Right lobe of liver (tissue), 6 donors: ENCODE results near the gene DTNB. TPM values are rescaled to one million over a fixed set of nuclear protein-coding genes. Genes with fewer than 3 reads are reported as not detected.
"Not testable (repeated sequence)": the region's sequence is repeated elsewhere in the genome, so short reads cannot be mapped to it uniquely, and the experiment has no call there.

Experiments used
- ATAC-seq, 4 donors: fragments of 200-7000 bp; cut with Tn5 transposase; one replicate each; pipeline ENCODE4 v1.9.1; 2020; ENCODE audit warnings: mild to moderate bottlenecking in 4 of 4, moderate library complexity in 4 of 4
- DNase-seq, 3 donors: peaks; one replicate each; pipeline ENCODE4 v3.0.0-alpha.2; 2020
- H3K27ac ChIP-seq, 3 donors: fragments of 200-600 bp; one replicate each; pipeline ENCODE4 v1.8.0; 2022
- H3K27me3 ChIP-seq, 2 donors: fragments of 200-600 bp; one replicate each; pipeline ENCODE4 v1.8.0; 2022
- H3K36me3 ChIP-seq, 4 donors: fragments of 200-600 bp; sonication (generic) in 1 of 4; one replicate each; pipeline versions ENCODE4 v1.5.1 to v1.8.0; 2017 to 2022; ENCODE audit warnings: control low read depth in 1 of 4
- H3K4me1 ChIP-seq, 4 donors: fragments of 200-600 bp; sonication (generic) in 1 of 4; one replicate each; pipeline versions ENCODE4 v1.5.1 to v1.8.0; 2017 to 2022; ENCODE audit warnings: control low read depth in 1 of 4
- H3K4me3 ChIP-seq, 3 donors: fragments of 200-600 bp; one replicate each; pipeline ENCODE4 v1.8.0; 2022
- H3K9me3 ChIP-seq, 4 donors: fragments of 200-600 bp; sonication (generic) in 1 of 4; one replicate each; pipeline versions ENCODE4 v1.5.1 to v1.8.0; 2017 to 2022; ENCODE audit warnings: control low read depth in 1 of 4
- POLR2A ChIP-seq: fragments of 450-650 bp; IDR thresholded peaks from one replicate; pipeline ENCODE4 v1.6.1; 2017; ENCODE audit warnings: antibody characterized with exemption, mild to moderate bottlenecking
- WGBS: methylation state at CpG from one replicate; pipeline ENCODE4 v1.1.6; 2018; ENCODE audit warnings: low coverage, low lambda C conversion rate; ENCODE audit not compliant: insufficient coverage; ENCODE audit errors: missing lambda C conversion rate; 5-methylcytosine and 5-hydroxymethylcytosine counted together
- intact Hi-C, 2 donors: fragments of 100-400 bp; cut with DNase I; formaldehyde crosslinking; loops; one replicate each; pipeline versions ENCODE4 v1.11.2 to v1.14.1; 2022
- total RNA-seq, 6 experiments: library from RNA; depleted of rRNA in 2 of 6; stranded (reverse); fragments of >200 nt in 2 of 6; fragmentation: NEBNext Ultra II Directional in 3 of 6; extraction: Animal tissue kit (Norgen Biotek cat#: 25700) in 3 of 6; gene quantifications; one replicate each; pipeline versions ENCODE4 v1.1.0 to v1.2.4, GENCODE V29; 2016 to 2023
- TF ChIP-seq, protein P1 (sequence below), 4 donors: fragments of 200-600 bp in 3 of 4; fragments of 450-650 bp in 1 of 4; IDR thresholded peaks; one replicate each; pipeline versions ENCODE4 v1.5.1 to v1.8.0; 2016 to 2022; ENCODE audit warnings: antibody characterized with exemption in 4 of 4, mild to moderate bottlenecking in 2 of 4
- donor health status: DM: no; HTN: yes; CAD: no.
- donor health status: DM: no; HTN: no; CAD: no.
- donor health status: DM: no; HTN: no; CAD: no.
- donor health status: DM: no; HTN: yes; CAD: no.
- donor health status: DM: no; HTN: yes; CAD: no.

DTNB gene
- total RNA-seq, 6 experiments from 2014 or later: 7.0 to 10.3 (median 8.8) TPM

DNA sequence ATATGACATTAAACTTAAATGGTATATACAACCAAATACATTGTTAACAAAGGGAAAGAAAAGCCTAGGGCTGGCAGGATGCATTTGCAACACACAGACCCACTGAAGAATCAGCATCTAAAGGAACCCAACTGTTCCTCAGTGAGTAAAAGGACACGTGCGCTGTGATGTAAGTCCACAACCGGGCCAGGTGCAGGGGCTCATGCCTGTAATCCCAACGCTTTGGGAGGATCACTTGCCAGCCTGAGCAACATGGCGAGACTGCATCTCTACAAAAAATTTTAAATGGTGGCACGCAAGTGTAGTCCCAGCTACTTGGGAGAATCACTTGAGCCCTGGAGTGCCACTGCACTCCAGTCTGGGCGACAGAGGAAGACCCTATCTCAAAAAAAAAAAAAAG, 3.9 kb downstream of the DTNB start:
- intact Hi-C loops: no loop called here

DNA sequence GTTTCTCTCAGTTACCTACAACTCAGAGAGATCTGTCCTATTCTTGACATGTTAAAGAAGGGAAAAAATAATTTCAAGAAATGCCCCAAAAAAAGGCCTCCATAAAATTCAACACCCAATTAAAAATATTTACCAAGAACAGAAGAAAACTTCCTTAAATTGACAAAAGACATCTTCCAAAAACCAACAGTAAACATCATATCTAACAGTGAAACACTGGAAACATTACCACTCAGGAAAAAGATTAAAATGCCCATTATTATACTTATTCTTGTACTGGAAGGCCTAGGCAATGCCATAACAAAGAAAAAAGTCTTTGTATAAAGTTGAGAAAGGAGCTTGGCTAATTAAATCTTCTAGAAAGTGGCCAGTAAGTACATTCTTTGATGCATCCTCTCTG, 7.2 kb downstream of the DTNB start:
- TF ChIP-seq POLR2A: no peak
- TF ChIP-seq, protein P1, sequence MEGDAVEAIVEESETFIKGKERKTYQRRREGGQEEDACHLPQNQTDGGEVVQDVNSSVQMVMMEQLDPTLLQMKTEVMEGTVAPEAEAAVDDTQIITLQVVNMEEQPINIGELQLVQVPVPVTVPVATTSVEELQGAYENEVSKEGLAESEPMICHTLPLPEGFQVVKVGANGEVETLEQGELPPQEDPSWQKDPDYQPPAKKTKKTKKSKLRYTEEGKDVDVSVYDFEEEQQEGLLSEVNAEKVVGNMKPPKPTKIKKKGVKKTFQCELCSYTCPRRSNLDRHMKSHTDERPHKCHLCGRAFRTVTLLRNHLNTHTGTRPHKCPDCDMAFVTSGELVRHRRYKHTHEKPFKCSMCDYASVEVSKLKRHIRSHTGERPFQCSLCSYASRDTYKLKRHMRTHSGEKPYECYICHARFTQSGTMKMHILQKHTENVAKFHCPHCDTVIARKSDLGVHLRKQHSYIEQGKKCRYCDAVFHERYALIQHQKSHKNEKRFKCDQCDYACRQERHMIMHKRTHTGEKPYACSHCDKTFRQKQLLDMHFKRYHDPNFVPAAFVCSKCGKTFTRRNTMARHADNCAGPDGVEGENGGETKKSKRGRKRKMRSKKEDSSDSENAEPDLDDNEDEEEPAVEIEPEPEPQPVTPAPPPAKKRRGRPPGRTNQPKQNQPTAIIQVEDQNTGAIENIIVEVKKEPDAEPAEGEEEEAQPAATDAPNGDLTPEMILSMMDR (IDR thresholded peaks at IDR 0.05): no peak
- Histone ChIP-seq H3K27me3 (no peaks in the 10 kb centered on the region), H3K4me3 (no peak overlapping the region), H3K27ac (no peak overlapping the region), H3K9me3 (no peaks in the 10 kb centered on the region), H3K4me1 (no peaks in the 10 kb centered on the region), H3K36me3 (no peaks in the 10 kb centered on the region)
- intact Hi-C loops: no loop called here
- DNase-seq: no peak
- no peak for ATAC-seq

More for the DNA sequence above, 3.9 kb downstream of the DTNB start:
- H3K27ac ChIP-seq: no peak overlapping the region
- no peaks in the 10 kb centered on the region for H3K36me3 ChIP-seq
- H3K4me3 ChIP-seq: no peak overlapping the region
- TF ChIP-seq, protein P1 (IDR thresholded peaks at IDR 0.05): no peak
- no peak for TF ChIP-seq POLR2A
- no peaks in the 10 kb centered on the region for H3K27me3 ChIP-seq
- peaks cover 0 to 2% (median 0%) of the 10 kb centered on the region in 4 donors for H3K4me1 ChIP-seq
- H3K9me3 ChIP-seq: no peaks in the 10 kb centered on the region
- DNase-seq (no peak), ATAC-seq (no peak)
- WGBS: 100% methylated on average over 2 of the region's 7 CpGs

DNA sequence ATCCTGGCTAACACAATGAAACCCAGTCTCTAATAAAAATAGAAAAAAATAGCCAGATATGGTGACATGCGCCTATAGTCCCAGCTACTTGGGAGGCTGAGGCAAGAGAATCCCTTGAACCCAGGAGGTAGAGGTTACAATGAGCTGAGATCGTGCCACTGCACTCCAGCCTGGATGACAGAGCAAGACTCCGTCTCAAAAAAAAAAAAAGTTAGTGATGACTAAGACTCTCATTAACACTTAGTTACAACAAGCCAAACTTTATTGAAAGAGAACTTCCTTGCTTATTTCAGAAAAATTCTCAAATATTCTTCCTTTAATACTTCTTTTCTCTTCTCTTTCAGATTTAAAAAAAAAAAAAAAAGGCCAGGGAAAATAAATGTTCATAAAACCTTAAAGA, 7.9 kb downstream of the DTNB start:
- ATAC-seq, H3K4me3 ChIP-seq, H3K9me3 ChIP-seq, H3K27me3 ChIP-seq, DNase-seq, H3K4me1 ChIP-seq, intact Hi-C loops, H3K36me3 ChIP-seq, H3K27ac ChIP-seq: not testable (repeated sequence)
- WGBS: 74% methylated on average over 2 of the region's 3 CpGs

DNA sequence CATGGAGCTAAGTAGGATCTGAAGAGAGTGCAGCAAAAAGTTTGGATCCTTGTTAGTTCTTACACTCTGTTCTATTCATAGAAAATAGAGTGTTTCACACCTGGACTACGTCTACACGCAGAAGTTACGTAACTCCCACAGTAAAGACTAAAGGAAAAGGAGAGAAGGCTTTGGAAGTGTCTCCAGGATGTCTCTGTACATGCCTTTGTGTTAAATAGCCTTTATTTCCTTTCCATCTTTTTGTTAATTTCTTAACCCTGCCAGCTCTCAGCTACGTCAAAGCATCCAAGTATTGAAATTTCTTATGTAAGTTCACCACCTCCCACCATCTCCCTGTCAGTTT, 8.4 kb downstream of the DTNB start:
- DNase-seq: no peak
- intact Hi-C loops: no loop called here

DNA sequence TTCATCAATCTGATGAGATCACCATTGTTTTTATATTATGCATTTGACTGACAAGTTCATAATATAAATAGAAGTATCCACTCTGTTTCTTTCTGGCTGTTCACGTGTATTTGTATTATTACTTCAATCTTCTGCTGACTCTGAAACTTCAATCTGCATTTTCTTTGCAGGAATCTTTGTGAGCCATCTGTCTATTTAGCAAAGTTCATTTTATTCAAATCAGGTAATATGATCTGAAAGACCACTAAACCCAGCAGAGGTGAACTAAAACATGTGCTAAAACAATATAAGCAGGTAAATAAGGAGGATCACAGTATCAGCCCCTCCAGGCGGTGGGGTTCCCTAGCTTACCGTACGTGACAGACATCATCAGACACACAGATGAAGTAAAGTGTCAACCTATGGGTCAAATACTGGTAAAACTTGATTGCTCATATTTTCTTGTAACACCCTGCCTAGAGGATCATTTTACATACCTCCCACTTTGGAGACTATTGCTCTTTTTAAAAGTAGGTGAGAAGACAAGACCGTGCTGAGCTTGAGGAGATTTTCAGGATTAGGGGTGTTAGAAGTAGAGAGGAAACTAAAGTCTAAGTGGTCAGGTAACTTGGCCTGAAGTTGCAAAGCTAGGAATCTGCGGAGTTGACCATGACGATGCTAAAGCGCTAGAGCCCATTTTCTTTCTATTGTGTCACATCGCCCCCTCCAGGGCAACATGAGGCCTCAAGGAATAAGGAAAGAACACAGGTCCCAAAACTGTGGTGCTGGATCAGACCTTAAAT, 9.0 kb downstream of the DTNB start:
- intact Hi-C loops: no loop called here
- Histone ChIP-seq H3K9me3 (no peaks in the 10 kb centered on the region), H3K4me1 (peaks cover 0 to 5% (median 0%) of the 10 kb centered on the region in 4 donors), H3K4me3 (no peak overlapping the region), H3K27ac (no peak overlapping the region), H3K36me3 (no peaks in the 10 kb centered on the region), H3K27me3 (no peaks in the 10 kb centered on the region)
- peak in 1 of 3 donors; percentile 25 for DNase-seq
- TF ChIP-seq, protein P1 (IDR thresholded peaks at IDR 0.05): peak; percentile 35 to 53 (median 48)
- TF ChIP-seq POLR2A: no peak
- ATAC-seq: peak; percentile 74 to 93 (median 82)
- 42% methylated on average over 9 of the region's 9 CpGs for WGBS

More for the DNA sequence above, 8.4 kb downstream of the DTNB start:
- ATAC-seq: no peak
- no peaks in the 10 kb centered on the region for H3K9me3 ChIP-seq
- TF ChIP-seq POLR2A: no peak
- TF ChIP-seq, protein P1 (IDR thresholded peaks at IDR 0.05): no peak
- no peak overlapping the region for H3K4me3 ChIP-seq
- WGBS: 52% methylated on average over 4 of the region's 4 CpGs
- no peak overlapping the region for H3K27ac ChIP-seq
- peaks cover 0 to 5% (median 0%) of the 10 kb centered on the region in 4 donors for H3K4me1 ChIP-seq
- H3K27me3 ChIP-seq: no peaks in the 10 kb centered on the region
- H3K36me3 ChIP-seq: no peaks in the 10 kb centered on the region
